Measurements from ENCODE around the gene DUSP5. TPM values are rescaled to one million over a fixed set of nuclear protein-coding genes. Genes with fewer than 3 reads are reported as not detected.

The DUSP5 gene
- total RNA-seq, 1 experiment from 2014 or later = 14.2 TPM

DNA sequence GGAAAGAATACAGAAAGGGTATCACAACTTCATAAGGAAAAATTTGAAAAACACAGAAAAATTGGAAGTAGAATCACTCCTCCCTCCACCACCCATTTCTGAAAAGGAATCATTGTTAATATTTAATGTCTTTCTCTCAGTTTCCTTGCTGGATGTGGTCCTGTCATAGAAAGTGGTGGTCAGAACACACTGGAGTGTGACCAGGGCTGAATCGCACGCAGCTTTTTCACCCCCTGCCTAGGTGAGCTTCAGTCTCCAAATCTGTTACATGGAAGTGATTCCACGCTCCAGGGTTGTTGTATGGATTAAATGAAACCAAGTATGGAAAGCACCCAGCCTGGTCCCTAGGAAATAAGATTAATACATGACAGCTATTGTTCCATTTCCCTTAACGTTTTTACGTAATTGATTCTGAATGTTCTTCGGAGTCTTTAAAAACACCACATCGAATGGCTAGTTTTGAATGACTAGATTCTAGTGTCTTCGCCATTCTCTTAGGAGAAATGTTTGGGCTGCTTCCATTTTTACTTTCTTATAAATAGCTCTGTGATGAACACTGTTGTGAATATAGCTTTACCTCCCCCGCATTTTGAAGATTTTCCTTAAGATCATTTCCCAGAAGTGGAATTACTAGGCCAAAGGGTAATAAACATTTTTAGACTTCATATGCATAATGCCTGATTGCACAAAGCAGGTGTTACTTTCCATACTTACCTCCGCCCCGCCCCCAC, 10.9 kb upstream of the DUSP5 start:
- H3K27me3 ChIP-seq (ENCODE audit: insufficient read depth, low read depth) = no peaks in the 10 kb centered on the region
- intact Hi-C loops (cut with micrococcal nuclease; ENCODE audit: unreplicated experiment) = no loop called here
- no peaks in the 10 kb centered on the region for H3K79me2 ChIP-seq (ENCODE audit: low read depth)

DNA sequence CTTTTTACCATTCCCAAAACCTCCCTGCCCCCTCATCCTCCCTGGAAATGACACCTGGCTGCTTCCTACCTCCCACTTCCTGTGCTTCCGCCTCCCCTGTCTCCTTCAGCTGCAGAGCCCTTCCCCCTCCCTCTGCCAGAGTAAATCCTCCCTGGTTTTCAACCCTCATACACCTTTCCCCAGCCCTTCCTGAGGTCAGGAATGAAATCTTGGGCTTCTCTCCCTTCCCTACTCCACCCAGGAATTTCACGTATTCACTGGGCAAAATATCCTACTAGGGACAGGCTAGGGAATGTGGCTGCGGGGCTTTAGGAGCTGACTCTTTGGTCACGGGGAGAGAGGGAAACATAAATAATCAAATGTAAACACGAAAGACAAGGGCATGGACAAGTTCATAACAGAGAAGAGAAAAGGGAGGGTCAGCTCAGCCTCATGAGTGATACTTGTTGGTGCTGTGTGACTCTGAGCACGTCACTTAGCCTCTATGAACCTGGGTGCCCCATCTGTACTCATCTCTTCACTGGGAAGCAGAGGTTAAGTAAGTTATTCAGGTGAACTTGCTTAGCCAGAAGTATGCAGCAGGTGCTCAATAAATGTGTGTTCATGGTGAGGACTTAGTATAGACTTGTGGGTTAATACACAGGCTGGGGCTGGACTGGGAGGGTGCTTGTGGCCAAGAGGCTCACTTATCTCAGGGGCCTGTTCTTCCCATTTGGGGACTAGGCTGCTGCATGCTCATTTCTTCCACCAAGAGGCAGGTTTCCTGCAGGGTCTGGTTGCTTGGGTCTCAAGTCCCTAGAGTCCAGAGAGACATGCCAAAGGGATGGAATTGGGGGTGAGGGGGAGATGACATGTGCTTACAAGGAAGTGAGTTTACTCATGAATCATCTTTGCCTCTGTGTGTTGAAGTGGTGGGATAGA, 10.0 kb upstream of the DUSP5 start:
- Histone ChIP-seq H3F3A (ENCODE audit: insufficient read depth, low read depth) (0 out of 2 replicates have a peak, but pooled peaks cover 10% of the 10 kb centered on the region), H3K36me3 (ENCODE audit: low read depth) (no peaks in the 10 kb centered on the region), H3K4me2 (no peak overlapping the region), H3K27ac (no peak overlapping the region), H2AFZ (no peak overlapping the region), H3K9me3 (ENCODE audit: insufficient read depth, low read depth) (no peaks in the 10 kb centered on the region), H3K4me3 (no peak overlapping the region), H4K20me1 (ENCODE audit: insufficient read depth) (no peaks in the 10 kb centered on the region), H3K4me1 (replicated peaks; ENCODE audit: insufficient read depth) (no peaks in the 10 kb centered on the region), H3K9me2 (ENCODE audit: insufficient read depth) (no peaks in the 10 kb centered on the region), H3K27me3 (ENCODE audit: insufficient read depth, low read depth) (no peaks in the 10 kb centered on the region), H3K79me2 (ENCODE audit: low read depth) (no peaks in the 10 kb centered on the region)
- intact Hi-C loops (cut with micrococcal nuclease; ENCODE audit: unreplicated experiment) = no loop called here
- POLR2A ChIA-PET (ENCODE audit: unreplicated experiment) = interaction anchor here (0.9 kb wide), 1 partner anchor 9 kb away, joined by 4 read pairs; no protein-coding TSS in a partner anchor
- no peak for DNase-seq
- TF ChIP-seq, protein P1, sequence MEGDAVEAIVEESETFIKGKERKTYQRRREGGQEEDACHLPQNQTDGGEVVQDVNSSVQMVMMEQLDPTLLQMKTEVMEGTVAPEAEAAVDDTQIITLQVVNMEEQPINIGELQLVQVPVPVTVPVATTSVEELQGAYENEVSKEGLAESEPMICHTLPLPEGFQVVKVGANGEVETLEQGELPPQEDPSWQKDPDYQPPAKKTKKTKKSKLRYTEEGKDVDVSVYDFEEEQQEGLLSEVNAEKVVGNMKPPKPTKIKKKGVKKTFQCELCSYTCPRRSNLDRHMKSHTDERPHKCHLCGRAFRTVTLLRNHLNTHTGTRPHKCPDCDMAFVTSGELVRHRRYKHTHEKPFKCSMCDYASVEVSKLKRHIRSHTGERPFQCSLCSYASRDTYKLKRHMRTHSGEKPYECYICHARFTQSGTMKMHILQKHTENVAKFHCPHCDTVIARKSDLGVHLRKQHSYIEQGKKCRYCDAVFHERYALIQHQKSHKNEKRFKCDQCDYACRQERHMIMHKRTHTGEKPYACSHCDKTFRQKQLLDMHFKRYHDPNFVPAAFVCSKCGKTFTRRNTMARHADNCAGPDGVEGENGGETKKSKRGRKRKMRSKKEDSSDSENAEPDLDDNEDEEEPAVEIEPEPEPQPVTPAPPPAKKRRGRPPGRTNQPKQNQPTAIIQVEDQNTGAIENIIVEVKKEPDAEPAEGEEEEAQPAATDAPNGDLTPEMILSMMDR (conservative IDR thresholded peaks at IDR 0.05) = no peak
- no peak for TF ChIP-seq EZH2 (IDR thresholded peaks at IDR 0.05; ENCODE audit: low read depth)
- no TSS peak for BruUV-seq (replicated peaks)
- CTCF ChIA-PET = no interaction called here

More for the DNA sequence above, 10.9 kb upstream of the DUSP5 start:
- Histone ChIP-seq H3K27ac (no peak overlapping the region), H3F3A (ENCODE audit: insufficient read depth, low read depth) (peaks cover 10% of the 10 kb centered on the region; the same call in 1 of the 2 replicates), H3K4me1 (replicated peaks; ENCODE audit: insufficient read depth) (peaks cover 4% of the 10 kb centered on the region; the same call in 1 of the 2 replicates), H3K9me2 (ENCODE audit: insufficient read depth) (no peaks in the 10 kb centered on the region), H3K36me3 (ENCODE audit: low read depth) (no peaks in the 10 kb centered on the region), H3K9me3 (ENCODE audit: insufficient read depth, low read depth) (no peaks in the 10 kb centered on the region), H3K4me3 (no peak overlapping the region), H3K4me2 (no peak overlapping the region), H2AFZ (no peak overlapping the region), H4K20me1 (ENCODE audit: insufficient read depth) (no peaks in the 10 kb centered on the region)
- no peak for DNase-seq
- POLR2A ChIA-PET (ENCODE audit: unreplicated experiment) = interaction anchor here (0.9 kb wide), 1 partner anchor 10 kb away, joined by 4 read pairs; no protein-coding TSS in a partner anchor
- TF ChIP-seq, protein P1 (conservative IDR thresholded peaks at IDR 0.05) = no peak
- TF ChIP-seq EZH2 (IDR thresholded peaks at IDR 0.05; ENCODE audit: low read depth) = no peak
- CTCF ChIA-PET = no interaction called here
- BruUV-seq (replicated peaks) = no TSS peak

GRCh38 chr10:110488332-110488681, 9.4 kb upstream of the DUSP5 start:
- Histone ChIP-seq H4K20me1 (ENCODE audit: insufficient read depth) (no peaks in the 10 kb centered on the region), H3K27me3 (ENCODE audit: insufficient read depth, low read depth) (no peaks in the 10 kb centered on the region), H3K27ac (no peak overlapping the region), H3K4me2 (no peak overlapping the region), H3K4me1 (replicated peaks; ENCODE audit: insufficient read depth) (no peaks in the 10 kb centered on the region), H2AFZ (no peak overlapping the region), H3K9me3 (ENCODE audit: insufficient read depth, low read depth) (no peaks in the 10 kb centered on the region), H3K36me3 (ENCODE audit: low read depth) (no peaks in the 10 kb centered on the region), H3K4me3 (no peak overlapping the region), H3K79me2 (ENCODE audit: low read depth) (no peaks in the 10 kb centered on the region), H3F3A (ENCODE audit: insufficient read depth, low read depth) (0 out of 2 replicates have a peak, but pooled peaks cover 16% of the 10 kb centered on the region), H3K9me2 (ENCODE audit: insufficient read depth) (no peaks in the 10 kb centered on the region)
- ChIA-PET CTCF (no interaction called here), POLR2A (ENCODE audit: unreplicated experiment) (no interaction called here)
- TF ChIP-seq, protein P1 (conservative IDR thresholded peaks at IDR 0.05) = no peak
- TF ChIP-seq EZH2 (IDR thresholded peaks at IDR 0.05; ENCODE audit: low read depth) = no peak
- DNase-seq = no peak
- intact Hi-C loops (cut with micrococcal nuclease; ENCODE audit: unreplicated experiment) = no loop called here
- no TSS peak for BruUV-seq (replicated peaks)

All from PC-9 (cell line).